GM20000 (cell line): ENCODE data around the gene OLA1.

Experiments used
- DNase-seq: peaks from one replicate; pipeline ENCODE4 v3.0.0; 2012; ENCODE audit warnings: low spot score
- CTCF ChIP-seq: IDR thresholded peaks from 2 replicates; pipeline ENCODE4 v1.5.1; 2012; ENCODE audit warnings: mild to moderate bottlenecking, control low read depth; ENCODE audit errors: extremely low read depth, missing control alignments

OLA1 gene

DNA sequence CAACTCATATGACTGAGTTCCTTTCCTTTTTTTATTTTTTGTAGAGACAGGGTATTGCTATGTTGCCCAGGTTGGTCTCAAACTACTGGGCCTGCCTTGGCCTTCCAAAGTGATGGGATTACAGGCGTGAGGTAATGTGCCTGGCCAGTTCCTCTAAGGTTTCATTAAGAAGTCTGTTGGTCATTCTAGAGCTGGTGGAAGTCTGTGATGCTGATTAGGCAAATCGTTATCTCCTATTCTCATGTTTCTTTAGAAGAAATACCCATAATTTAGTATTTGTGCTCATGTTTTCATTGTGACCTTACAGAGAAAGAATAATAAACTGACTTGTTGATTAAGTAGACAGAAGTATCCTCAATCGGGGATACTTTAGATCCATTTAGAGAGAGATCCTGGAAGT is 177.0 kb downstream of the OLA1 start:
- no peak for TF ChIP-seq CTCF
- DNase-seq: no peak

- TF ChIP-seq CTCF: no peak
- DNase-seq: no peak
These were observed 178.1 kb downstream of the OLA1 start for GRCh38 chr2:174070281-174070680.

GRCh38 chr2:174067815-174068214 is 180.5 kb downstream of the OLA1 start:
- TF ChIP-seq CTCF: no peak
- no peak for DNase-seq

- TF ChIP-seq CTCF: no peak
These were observed 181.5 kb downstream of the OLA1 start for GRCh38 chr2:174066871-174067270.

DNA sequence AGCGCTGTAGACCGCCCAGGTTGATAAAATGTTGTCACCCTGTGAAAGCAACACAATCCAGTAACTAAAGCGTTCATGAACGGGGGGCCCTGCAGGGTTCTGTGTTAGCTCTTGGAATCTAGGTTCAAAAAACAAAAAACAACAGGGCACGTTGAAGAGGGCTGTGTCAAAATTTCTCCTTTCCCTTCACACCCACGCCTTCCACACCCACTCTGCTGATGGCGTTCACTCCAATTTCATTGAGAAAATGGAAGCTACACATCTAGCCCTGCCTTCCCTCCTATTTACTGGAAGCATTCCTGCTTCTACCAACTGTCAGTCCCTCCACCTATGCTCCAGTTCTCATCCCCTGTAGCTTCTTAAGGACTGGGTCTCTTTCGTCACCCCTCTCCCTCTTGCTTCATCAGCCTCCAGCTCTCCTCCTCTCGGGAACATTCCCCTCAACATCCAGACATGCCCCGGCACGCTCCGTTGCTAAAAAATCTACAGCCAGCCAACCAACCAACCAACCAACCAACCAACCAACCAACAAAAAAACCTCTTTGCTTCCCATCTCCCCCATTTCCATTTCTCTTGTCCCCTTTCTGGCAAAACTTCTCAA is 184.7 kb downstream of the OLA1 start:
- TF ChIP-seq CTCF: no peak
- no peak for DNase-seq

More at GRCh38 chr2:174066871-174067270, 181.5 kb downstream of the OLA1 start:
- no peak for DNase-seq

- no peak for TF ChIP-seq CTCF
- no peak for DNase-seq
These were observed 185.4 kb downstream of the OLA1 start for GRCh38 chr2:174062934-174063333.

DNA sequence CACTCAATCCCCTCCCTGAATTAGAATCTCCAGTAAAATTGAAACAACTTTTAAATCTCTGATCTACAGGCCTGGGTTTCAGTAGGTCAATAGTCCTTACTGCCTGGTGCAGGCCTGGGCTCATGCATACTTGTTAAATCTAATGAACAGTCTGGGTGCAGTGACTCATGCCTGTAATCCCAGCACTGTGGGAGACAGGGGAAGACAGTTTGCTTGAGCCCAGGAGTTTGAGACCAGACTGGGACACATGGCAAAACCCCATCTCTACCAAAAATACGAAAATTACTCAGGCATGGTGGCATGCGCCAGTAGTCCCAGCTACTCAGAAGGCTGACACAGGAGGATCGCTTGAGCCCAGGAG is 188.5 kb downstream of the OLA1 start:
- no peak for DNase-seq
- no peak for TF ChIP-seq CTCF
